ENCODE measurements around the gene MTERF4. TPM values are rescaled to one million over a fixed set of nuclear protein-coding genes. Genes with fewer than 3 reads are reported as not detected.
A peak's percentile ranks its signal among the peaks of the same experiment; 100 is the strongest.

The MTERF4 gene, protein sequence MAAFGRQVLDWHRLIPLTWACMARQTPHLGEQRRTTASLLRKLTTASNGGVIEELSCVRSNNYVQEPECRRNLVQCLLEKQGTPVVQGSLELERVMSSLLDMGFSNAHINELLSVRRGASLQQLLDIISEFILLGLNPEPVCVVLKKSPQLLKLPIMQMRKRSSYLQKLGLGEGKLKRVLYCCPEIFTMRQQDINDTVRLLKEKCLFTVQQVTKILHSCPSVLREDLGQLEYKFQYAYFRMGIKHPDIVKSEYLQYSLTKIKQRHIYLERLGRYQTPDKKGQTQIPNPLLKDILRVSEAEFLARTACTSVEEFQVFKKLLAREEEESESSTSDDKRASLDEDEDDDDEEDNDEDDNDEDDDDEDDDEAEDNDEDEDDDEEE
- total RNA-seq = 15.4 TPM

DNA sequence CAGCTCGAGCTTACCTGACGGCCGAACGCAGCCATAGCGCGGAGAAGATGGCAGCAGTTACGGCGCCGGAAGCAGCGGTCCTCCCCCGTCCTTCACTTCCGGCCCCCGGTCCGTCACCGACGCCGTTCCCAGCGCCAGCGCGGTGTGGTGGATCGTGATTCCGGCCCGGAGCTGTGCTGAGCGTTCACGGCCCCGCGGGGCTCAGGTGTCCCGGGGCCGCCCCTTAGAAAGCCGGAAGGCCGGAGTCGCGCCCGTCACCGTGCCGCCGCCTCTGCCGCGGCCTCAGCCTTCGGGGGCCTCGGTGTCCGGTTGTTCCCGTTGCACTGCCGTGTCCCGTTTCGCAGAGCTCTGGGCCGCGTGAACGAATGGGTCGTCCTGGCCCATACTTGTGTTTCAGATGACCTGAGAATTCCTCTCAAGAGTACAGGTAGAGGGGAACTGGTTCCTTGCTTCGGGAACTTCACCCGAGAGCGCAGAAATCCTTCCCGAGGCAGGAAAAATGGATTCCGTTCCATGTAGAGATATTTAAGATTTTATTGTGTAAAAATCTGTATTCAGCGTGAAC, at the start of gene MTERF4:
MTERF4 (minus strand) TSS at position 49 of the 565 bp plus-strand sequence; CDS start at position 35, 14 bp downstream.
- DNase-seq (ENCODE audit: low spot score) (peak; percentile 92), ATAC-seq (peak; percentile 96)

DNA sequence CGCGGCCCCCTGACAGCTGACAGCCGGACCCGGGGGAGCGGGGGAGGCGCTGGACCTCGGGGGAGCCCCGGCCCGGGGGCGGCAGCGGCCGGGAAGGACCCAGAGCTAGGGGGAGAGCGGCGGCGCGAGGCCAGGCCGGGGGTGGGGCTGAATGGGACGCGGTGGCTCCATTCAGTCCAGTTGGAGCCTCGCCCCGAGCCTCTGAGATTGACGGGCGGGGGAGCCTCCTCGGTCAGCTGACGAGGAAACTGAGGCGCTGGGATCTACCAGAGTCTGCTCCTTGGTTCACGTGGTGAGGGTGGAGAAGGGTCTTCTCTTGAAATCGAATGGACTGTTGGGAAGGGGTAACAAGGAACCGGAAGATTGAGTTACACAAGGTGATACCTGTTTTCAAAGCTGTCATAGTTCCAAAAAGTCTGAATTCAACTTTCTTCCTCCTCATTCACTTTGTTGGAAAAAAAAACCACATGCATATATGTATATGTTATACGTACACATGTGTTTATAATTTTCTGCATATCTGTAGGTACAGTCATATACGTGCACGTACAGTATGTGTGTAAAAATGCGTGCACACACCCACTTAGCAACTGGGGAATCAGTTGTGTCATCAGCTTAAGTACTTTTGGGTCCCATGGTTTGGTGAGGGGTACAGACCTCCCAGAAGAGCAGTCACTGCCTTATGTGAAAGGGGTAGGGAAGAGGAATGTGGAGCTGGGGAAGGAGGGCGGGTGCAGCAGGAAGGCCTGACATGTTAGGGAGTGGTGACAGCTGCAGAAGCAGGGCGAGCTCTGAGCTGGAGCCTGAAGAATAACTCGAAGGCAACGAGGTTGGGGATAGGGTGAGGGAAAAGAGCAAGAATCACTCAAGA, 48.8 kb upstream of the MTERF4 start:
- no peak for DNase-seq (ENCODE audit: low spot score)
- ATAC-seq = peak; percentile 9

DNA sequence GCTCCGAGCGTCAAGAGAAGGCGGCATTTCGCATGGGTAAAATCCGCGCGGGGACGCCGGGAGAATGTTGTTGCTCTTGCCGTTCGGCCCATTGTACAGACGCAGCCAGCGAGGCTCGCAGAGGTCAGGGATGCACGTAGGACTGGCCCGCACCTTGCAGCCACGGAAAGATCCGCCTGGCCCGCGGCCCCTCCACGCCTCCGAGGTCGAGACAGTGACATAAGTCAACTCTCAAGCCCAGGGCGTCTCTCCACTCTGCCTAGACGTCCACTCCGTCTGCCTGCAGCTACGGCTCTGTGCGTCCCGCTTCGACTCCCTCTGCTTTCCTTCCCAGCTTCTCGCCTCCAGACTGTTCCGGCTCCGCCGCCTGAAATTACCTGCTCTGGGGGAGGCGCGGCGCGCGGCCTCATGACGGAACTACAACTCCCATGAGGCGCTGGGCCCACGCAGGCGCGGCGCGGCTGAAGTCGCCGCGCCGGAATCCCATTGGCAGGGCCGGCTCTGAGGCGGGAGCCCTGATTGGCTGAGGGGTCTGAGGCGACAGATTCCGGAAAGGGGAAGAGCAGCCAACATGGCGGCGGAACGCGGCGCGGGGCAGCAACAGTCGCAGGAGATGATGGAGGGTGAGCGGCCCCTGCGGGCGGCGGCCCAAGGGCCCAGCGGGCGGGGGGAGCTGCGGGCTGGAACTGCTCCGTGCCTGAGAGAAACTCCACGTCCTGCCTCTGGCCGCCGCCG, 48.0 kb upstream of the MTERF4 start, which contains the start of gene PPP1R7:
PPP1R7 (plus strand) TSS at position 543 of the 735 bp plus-strand sequence; CDS start at position 572, 29 bp downstream.
- DNase-seq (ENCODE audit: low spot score) = peak; percentile 97
- peak; percentile 91 for ATAC-seq

DNA sequence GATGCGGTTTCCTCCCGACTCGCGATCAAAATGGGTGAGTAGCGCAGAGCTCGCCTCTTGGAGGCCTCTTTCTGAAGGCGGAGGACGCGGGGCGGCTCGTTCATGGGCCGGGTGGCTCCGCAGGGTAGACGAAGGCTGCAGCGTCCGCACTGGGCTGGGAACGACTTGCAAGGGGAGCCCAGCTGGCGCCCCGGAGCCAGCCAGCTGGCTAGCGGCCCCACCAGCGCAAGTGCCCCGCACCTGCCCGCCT, 47.5 kb upstream of the MTERF4 start:
- ATAC-seq (peak; percentile 19), DNase-seq (ENCODE audit: low spot score) (no peak)

DNA sequence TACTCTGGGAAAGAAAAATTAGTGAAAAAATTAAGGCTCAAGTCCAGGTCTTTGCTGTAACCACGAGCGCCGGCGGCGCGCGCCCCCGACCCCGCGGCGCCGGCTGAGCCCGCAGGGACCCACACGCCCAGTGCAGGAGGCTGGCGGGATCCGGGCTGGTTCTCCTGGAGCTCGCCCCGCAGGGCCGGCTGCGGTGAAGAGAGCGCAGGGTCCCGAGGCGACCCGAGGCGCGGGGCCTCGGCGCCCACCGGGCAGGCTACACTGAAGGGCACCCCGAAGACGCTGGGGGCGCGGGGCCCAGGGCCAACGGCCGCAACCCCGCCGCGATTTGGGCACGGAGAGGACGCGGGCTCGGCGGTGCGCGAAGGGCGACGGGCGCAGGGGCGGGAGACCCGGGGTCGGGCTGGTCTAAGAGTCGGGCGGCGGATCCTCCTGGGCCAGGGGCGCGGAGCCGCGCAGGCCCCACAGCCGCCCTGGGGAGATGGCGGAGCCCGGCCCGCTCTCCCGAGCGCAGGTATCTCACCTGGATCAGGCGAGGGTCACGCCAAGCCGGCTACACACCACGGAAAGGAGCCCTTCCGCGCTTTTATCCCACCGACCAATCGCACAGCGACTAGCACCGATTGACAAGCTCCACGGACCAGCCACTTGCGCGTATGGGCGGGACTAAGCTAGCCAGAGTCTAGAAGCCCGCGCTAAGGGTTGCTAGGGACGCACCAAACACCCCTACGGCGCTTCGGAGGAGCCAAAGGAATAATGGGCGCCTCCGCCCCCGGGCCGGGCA, 47.0 kb upstream of the MTERF4 start, which contains the start of gene PASK:
PASK (minus strand) TSS at position 582 of the 784 bp plus-strand sequence. CDS start 6,440 bp downstream, outside the sequence.
- DNase-seq (ENCODE audit: low spot score) (peak; percentile 95), ATAC-seq (peak; percentile 90)

DNA sequence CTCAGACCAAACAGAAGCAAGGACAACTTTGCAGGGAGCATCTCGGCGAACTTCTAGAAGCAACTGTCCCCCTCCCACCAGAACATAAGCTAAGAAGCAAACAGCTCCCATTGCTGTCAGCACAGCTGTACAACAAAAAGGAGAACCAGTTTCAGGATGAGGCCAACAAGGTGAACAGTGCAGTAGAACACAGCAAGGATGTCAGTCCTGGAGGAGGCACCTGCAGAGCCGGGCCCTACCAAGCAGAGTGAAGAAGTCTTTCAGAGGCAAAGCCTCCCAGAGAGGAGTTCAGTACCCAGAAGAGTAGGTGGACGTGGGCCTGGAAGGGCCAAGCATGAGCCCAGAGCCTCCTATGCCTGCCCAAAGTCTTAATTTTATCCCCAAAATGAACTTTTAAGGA, 46.2 kb upstream of the MTERF4 start:
- no peak for ATAC-seq
- no peak for DNase-seq (ENCODE audit: low spot score)

DNA sequence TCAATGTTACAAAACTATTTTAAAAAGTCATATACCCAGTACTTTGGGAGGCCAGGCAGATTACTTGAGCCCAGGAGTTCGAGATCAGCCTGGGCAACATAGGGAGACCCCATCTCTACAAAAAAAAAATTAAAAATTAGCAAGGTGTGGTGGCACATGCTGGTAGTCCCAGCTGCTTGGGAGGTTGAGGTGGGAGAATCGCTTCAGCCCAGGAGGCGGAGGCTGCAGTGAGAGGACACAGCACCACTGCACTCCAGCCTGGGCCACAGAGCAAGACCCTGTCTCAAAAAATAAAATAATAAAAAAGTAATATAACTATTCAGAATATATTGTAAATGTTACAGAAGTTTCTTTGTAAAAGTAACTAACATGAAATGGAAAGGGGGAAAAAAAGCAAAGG, 45.2 kb upstream of the MTERF4 start:
- ATAC-seq (no peak), DNase-seq (ENCODE audit: low spot score) (no peak)

DNA sequence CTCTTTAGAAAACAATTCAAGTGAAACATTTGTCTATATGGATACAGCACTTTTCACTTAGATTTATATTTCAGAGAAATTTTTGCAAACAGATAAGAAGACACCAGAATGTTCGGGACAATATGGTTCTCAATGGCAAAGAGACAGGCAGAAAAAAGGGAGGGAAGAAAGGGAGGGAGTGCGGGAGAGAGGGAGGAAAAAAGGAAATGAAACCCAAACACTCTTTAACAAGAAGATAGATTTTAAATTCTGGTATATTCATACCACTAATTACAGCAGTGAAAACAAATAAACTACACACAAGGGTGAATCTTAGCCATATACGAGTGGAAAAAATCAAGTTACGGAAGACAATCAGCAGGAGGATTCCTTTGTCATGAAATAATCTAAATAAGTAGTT, 44.2 kb upstream of the MTERF4 start:
- DNase-seq (ENCODE audit: low spot score) = no peak
- ATAC-seq = no peak

DNA sequence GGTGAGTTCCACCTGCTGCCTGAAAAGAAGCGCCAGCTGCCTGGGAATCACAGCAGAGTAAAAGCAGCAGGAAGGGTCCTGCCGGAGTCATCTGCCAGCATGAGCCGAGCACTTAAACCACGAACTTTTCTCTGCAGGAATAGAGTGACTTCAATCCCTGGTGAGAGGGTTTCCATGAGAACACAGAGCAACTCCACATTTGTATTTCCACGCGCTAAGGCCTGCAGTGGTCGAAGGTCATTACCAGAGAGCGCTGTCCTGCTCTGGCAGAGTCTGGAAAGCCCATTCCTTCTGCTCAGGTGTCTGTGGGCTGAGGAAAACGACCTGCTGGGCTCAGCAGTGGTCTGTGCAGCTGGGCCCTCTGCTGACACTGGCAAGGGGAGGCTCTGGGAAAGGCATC, 40.5 kb upstream of the MTERF4 start:
- no peak for DNase-seq (ENCODE audit: low spot score)

DNA sequence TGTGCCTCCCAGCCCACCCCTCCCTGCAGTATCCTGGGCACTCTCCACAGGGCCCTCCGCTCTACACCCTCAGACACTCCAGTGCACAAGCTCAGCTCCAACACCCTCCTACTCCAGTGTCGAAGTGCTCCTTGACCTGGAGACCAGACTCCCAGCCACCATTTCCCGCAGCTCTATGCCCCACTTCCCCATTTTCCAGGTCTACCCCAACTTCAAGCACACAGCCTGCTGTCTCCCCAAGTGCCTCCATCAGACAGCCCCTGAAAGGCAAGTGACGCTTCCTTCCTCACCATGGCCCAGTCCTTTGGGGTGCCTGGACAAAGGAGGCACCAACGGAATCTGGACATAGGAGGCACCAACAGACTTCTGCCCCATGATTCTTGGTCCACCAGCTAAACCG, 40.0 kb upstream of the MTERF4 start:
- no peak for DNase-seq (ENCODE audit: low spot score)
- no peak for ATAC-seq

More for the DNA sequence above, 40.5 kb upstream of the MTERF4 start:
- ATAC-seq = no peak

DNA sequence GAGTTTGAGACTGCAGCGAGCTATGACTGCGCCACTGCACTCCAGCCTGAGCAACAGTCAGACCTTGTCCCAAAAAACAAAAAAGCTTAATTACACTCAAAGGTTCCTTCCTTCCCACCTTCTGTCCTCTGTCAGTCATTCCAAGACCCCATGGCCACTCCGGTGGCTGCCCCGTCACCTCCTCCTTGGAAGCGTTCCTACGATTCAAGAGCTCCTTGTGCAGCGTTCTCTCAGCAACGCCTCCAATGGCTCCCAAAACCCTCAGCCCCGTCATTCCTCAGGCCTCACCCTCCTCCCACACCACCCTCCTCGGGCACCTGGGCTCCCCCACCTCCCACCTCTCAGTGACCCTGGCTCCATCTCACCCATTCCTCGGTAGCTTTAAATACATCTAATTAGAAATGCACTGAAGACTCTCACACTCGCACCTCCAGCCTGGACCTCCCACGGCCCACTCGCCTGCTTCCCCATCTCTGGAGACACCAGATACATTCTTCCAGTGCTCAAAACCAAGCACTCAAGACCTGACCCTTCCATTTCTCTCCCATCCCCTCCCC, 39.2 kb upstream of the MTERF4 start:
- DNase-seq (ENCODE audit: low spot score) = no peak
- ATAC-seq = no peak

DNA sequence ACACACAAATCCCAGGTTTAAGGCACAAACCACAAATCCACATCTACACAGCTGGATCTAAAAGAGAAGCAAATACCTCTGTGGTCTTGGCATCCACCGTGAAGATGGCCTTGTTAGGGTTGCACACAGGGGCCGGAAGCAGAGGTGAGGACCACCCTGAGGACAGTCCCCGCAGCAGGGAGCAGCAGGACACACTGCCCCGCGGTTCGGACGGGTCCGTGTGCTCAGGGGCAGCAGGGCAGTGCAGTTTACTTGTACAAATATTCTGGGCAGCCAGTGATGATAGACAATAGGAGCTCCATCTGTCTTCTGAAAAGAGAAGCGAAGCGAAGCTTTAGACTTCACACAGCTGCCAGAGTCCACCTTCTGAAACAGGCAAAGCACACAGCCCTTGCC, 38.4 kb upstream of the MTERF4 start:
- DNase-seq (ENCODE audit: low spot score) (no peak), ATAC-seq (no peak)

DNA sequence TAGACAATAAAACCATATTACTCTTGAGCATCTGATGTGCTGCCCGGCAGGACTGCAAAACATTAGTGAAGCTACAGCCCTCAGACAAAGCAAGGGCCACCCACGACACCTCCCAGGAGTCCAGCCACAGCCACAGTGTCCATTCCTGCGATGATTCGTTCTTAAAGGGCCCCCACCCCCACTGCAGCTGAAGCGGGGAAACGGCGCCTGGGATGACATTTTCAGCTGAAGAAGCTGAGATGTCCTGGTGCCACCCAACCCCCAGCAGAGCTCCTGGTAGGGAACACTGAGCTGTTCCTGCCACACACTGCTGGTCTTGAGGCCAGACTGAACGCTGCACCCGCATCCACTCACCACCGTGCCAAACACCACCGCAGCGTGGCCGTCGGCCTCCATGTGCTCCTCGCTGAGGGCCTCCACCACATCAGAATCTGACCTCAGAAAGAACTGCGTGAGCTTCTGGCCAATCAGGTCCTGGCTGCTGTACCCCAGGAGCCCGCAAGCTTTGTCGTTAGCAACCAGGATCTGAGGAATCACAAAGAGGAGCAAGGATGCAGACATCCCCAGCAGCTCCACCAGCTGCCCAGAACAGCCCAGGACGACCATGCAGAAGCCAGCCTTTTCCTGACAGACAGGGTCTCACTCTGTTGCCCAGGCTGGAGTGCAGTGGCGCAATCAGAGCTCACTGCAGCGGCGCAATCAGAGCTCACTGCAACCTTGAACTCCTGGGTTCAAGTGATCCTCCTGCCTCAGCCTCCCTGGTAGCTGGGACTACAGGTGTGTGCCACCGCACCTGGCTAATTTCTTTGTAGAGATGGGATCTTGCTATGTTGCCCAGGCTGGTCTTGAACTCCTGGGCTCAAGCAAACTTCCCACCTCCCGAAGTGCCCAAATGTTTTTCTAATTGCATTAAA, 37.7 kb upstream of the MTERF4 start:
- no peak for DNase-seq (ENCODE audit: low spot score)
- ATAC-seq = no peak

DNA sequence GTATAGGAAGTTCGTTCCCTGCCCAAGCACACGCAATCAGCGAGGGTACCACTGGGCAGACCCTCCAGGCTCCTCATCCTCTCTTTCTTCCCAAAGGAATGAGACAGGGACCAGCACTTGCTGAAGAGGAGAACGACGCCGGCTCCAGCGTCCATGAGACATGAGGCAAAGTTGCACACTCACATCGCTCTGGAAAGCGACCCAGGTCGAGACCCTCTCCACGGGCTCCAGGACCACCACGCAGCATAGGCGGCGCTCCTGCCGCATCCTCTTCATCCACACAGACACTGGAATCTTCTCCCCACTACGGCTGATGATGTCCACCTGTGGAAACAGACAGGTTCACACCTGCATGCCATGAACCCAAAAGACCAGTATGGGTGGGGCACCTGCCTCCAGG, 36.4 kb upstream of the MTERF4 start:
- DNase-seq (ENCODE audit: low spot score) (no peak), ATAC-seq (no peak)

DNA sequence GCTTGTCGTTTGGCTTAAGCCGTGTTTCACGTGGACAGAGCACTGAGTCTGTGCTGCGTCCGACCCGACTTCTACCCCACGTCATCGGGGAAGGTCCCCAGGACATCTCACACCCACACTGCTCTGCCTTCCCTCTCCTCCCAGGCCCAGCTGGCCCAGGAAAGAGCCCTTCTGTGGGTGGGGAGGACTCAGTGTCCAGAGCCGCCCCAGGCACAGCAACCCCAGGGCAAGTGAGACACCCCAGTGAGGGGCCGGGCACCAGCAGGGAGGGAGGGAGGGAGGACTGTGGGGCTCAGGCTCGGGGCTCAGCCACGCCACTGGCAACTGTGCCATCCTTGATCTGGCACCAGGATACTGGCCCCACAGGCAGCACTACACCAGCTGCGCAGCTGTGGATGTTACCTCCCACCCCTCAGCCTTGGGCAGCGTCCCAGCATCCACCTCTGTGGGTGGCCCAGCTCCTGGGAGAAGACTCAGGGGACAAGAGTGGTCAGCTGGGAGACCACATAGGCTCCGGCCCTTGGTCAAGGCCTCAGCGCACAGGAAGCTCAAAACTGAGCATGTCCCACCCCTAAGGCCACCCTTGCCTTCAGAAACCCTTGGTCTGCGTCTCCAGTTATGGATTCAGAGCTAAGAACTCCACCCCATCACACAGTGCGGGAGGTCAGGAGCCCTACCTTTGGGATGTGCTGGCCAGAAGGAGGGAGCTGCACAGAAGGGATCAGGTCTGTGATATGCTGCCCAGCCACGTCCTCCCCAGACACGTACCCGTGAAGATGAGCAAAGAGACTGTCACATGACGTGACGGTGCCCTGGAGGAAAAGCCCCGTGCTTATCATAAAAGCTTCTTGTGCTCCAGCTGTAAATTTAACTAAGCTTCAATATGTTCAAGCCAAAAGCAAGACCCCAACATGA, 35.4 kb upstream of the MTERF4 start:
- DNase-seq (ENCODE audit: low spot score) = no peak
- no peak for ATAC-seq

DNA sequence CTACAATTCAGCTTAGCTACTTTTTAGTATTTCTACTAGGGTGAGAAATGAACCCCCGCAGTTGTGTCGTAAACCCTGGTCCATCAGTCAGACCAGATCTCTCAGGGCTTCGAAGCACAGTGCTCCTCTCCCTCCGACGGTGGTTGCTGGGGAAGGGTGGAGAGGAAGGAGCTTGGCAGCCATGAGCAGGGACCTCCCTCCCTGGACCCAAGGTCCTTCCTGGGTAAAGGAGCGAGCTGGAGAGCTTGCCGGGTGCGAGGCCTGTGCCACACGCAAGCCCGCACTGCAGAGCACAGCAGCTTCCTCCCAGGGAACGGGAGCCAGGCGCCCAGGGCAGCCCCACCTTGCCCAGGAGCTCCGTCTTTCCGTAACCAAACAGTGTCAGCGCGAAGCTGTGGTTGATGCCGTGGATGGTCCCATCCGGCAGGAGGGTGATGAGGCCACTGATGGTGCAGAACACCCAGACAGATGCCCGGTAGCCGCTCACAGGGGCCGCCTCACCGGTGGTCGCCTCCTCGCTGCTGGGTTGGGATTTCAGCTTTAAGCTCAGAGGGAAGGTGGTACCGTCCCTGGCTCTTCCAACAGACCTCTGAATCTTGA, 34.7 kb upstream of the MTERF4 start:
- ATAC-seq = no peak
- no peak for DNase-seq (ENCODE audit: low spot score)

DNA sequence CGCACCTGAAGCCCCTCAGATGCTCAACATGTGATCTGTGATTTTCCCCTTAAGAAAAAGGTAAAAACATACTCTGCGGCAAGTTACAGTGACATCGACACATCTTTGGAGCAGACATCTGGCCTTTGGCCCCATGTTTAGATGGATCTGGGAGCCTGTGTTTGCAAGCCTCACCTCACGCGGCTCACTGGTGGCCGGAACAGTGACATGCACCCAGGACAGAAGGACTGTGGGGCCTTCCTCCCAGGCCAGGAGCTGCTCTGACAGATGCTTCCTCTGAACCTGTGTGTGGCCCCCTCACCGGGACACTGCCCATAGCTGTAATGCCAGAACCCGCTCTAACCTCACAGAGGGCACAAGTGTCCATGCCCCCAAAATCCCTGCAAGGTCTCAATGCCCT, 34.1 kb upstream of the MTERF4 start:
- ATAC-seq (peak; percentile 67), DNase-seq (ENCODE audit: low spot score) (no peak)

All from left lobe of liver (tissue), 2 donors.